CD8-positive, alpha-beta memory T cell (primary cell): ENCODE data around the gene BCL7A. TPM values are rescaled to one million over a fixed set of nuclear protein-coding genes. Genes with fewer than 3 reads are reported as not detected.

Experiments
- CTCF ChIA-PET: fragments of 350-600 bp; sonication (Branson Sonifier 250); formaldehyde crosslinking; loops from one replicate; lab custom pipeline; 2021; ENCODE audit warnings: antibody characterized with exemption; lab: Charles Lee
- POLR2A ChIA-PET: fragments of 350-600 bp; sonication (Branson Sonifier 250); formaldehyde crosslinking; loops from one replicate; lab custom pipeline; 2021; ENCODE audit warnings: antibody characterized with exemption; lab: Charles Lee
- DNase-seq, 5 donors: peaks; one replicate each; pipeline versions ENCODE4 v3.0.0 to v3.0.0-alpha.2; 2020 to 2022; ENCODE audit warnings: mixed read lengths in 1 of 5
- H3K27ac ChIP-seq: one replicate; pipeline ENCODE4 v1.7.0; 2013; ENCODE audit warnings: low read depth, mild to moderate bottlenecking, low read length, moderate library complexity
- H3K27me3 ChIP-seq: 2 replicates; pipeline ENCODE4 v1.7.0; 2013; ENCODE audit warnings: low read length, mild to moderate bottlenecking; ENCODE audit not compliant: insufficient read depth, poor library complexity, severe bottlenecking
- H3K36me3 ChIP-seq: 2 replicates; pipeline ENCODE4 v1.7.0; 2013; ENCODE audit warnings: mild to moderate bottlenecking, low read length, moderate library complexity; ENCODE audit not compliant: insufficient read depth
- H3K4me1 ChIP-seq: 2 replicates; pipeline ENCODE4 v1.7.0; 2013; ENCODE audit warnings: mild to moderate bottlenecking, low read length, moderate library complexity; ENCODE audit not compliant: insufficient read depth
- H3K4me3 ChIP-seq: 2 replicates; pipeline ENCODE4 v1.7.0; 2013; ENCODE audit warnings: mild to moderate bottlenecking, low read length
- H3K9me3 ChIP-seq: 2 replicates; pipeline ENCODE4 v1.7.0; 2013; ENCODE audit warnings: mild to moderate bottlenecking, low read length
- H3K27ac Mint-ChIP-seq, 8 donors: one replicate each; pipeline ENCODE4 v1.8.0; 2020 to 2021; ENCODE audit warnings: mixed read lengths in 8 of 8, mild to moderate bottlenecking in 6 of 8, inconsistent platforms in 3 of 8, moderate library complexity in 3 of 8
- H3K27me3 Mint-ChIP-seq, 2 donors: one replicate each; pipeline ENCODE4 v1.8.0; 2020 to 2021; ENCODE audit warnings: mixed read lengths in 2 of 2, mild to moderate bottlenecking in 1 of 2, moderate library complexity in 1 of 2
- H3K36me3 Mint-ChIP-seq, 3 donors: one replicate each; pipeline ENCODE4 v1.8.0; 2020 to 2021; ENCODE audit warnings: mixed read lengths in 3 of 3, inconsistent platforms in 1 of 3, mild to moderate bottlenecking in 1 of 3
- H3K4me1 Mint-ChIP-seq, 3 donors: one replicate each; pipeline ENCODE4 v1.8.0; 2020 to 2021; ENCODE audit warnings: mixed read lengths in 3 of 3, inconsistent platforms in 1 of 3, mild to moderate bottlenecking in 1 of 3
- H3K4me3 Mint-ChIP-seq, 7 donors: one replicate each; pipeline ENCODE4 v1.8.0; 2020 to 2021; ENCODE audit warnings: mixed read lengths in 7 of 7, mild to moderate bottlenecking in 6 of 7, moderate library complexity in 4 of 7, inconsistent platforms in 2 of 7
- H3K9me3 Mint-ChIP-seq, 5 donors: one replicate each; pipeline ENCODE4 v1.8.0; 2020 to 2022; ENCODE audit warnings: mixed read lengths in 5 of 5, mild to moderate bottlenecking in 3 of 5, moderate library complexity in 2 of 5, inconsistent platforms in 1 of 5
- polyA plus RNA-seq: library from polyadenylated mRNA; unstranded; fragments of 300-500 nt; fragmentation: Illumina TruSeq; gene quantifications from one replicate; pipeline ENCODE4 v1.2.3, GENCODE V29; 2021
- total RNA-seq, 2 experiments: library from RNA; stranded (reverse); gene quantifications; one replicate each; pipeline ENCODE4 v1.2.3, GENCODE V29; 2021

The BCL7A gene
- total and polyA plus RNA-seq, 3 experiments from 2014 or later: 2.5 to 3.3 (median 3.0) TPM

DNA sequence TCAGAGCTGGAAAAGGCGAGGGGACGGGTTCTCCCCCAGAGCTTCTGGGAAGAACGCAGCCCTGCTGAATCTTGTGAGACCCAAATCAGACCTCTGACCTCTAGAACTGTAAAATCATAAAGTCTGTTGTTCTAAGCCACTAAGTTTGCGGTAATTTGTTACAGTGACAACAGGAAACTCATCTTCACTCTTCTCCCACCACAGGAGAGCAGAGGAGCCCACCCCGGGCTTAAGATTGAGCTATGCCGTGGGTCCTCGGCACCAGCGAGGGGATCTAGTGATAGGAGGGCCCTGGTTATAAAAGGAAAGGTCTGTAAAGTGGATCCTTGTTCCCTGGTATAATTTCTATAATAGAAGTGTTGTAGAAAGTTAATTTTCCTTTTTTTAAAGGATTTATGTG, 64.4 kb downstream of the BCL7A start:
- Histone ChIP-seq H3K27me3 (no peaks in the 10 kb centered on the region), H3K4me1 (peaks cover 90% of the 10 kb centered on the region), H3K36me3 (no peaks in the 10 kb centered on the region), H3K4me3 (no peak overlapping the region), H3K27ac (no peak overlapping the region), H3K9me3 (no peaks in the 10 kb centered on the region)
- Mint-ChIP-seq H3K9me3 (peaks cover 0 to 1% (median 0%) of the 10 kb centered on the region in 5 donors), H3K27ac (peak overlapping the region; percentile 79 to 93 (median 88)), H3K36me3 (peaks cover 0 to 51% (median 12%) of the 10 kb centered on the region in 3 donors), H3K4me3 (peak overlapping the region; percentile 44 to 77 (median 70)), H3K4me1 (peaks cover 34 to 78% (median 76%) of the 10 kb centered on the region in 3 donors), H3K27me3 (peaks cover 0 to 2% of the 10 kb centered on the region in 2 donors)
- ChIA-PET POLR2A (interaction anchor here (0.5 to 0.7 kb wide), 2 partner anchors 8 to 585 kb away, joined by 3 to 6 read pairs; no protein-coding TSS in a partner anchor), CTCF (interaction anchor here (0.8 to 1.4 kb wide), 3 partner anchors 16 to 38 kb away, joined by 3 to 4 read pairs (median 3); no protein-coding TSS in a partner anchor)
- DNase-seq: peak in 2 of 5 donors; percentile 21 to 73

DNA sequence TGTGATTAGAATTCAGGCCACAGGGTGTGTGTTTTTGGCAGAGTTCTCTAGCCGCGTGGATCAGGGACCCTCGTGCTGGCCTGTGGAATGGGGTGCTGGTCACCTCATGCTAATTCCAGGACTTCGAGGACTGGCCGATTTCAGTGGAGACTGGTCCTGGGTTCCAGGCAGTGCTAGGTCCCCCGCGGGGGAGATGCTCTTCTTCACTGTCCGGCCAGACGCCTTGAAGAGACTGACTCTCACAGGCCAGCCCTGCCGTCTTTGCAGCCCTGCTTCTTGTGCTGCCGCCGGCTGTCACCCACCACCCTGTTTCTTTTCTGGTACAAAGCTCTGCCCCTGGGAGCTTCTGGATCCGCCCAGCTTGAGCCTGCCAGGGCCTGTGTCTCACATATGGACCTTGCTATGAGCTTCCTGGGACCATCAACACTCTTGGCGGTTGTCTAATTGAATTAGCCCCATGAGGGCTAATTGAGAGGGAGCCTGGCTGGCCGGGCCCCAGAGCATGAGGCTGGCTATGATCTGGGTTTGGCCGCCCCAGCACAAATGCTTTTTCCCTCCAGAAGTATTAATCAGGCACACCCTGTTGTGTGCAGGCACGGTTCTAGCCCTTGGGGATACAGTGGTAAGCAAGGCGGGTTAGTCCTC, 65.1 kb downstream of the BCL7A start:
- DNase-seq: no peak
- H3K4me3 Mint-ChIP-seq: peak overlapping the region in 3 of 7 donors; percentile 25 to 73 (median 44)
- peaks cover 28 to 75% (median 72%) of the 10 kb centered on the region in 3 donors for H3K4me1 Mint-ChIP-seq
- Histone ChIP-seq H3K27me3 (no peaks in the 10 kb centered on the region), H3K4me3 (no peak overlapping the region), H3K36me3 (no peaks in the 10 kb centered on the region), H3K27ac (no peak overlapping the region), H3K4me1 (peaks cover 90% of the 10 kb centered on the region), H3K9me3 (no peaks in the 10 kb centered on the region)
- peaks cover 0 to 2% of the 10 kb centered on the region in 2 donors for H3K27me3 Mint-ChIP-seq
- H3K36me3 Mint-ChIP-seq: peaks cover 0 to 53% (median 12%) of the 10 kb centered on the region in 3 donors
- peaks cover 0 to under 1% (median 0%) of the 10 kb centered on the region in 5 donors for H3K9me3 Mint-ChIP-seq
- peak overlapping the region; percentile 79 to 93 (median 88) for H3K27ac Mint-ChIP-seq
- ChIA-PET CTCF (interaction anchor here (0.8 to 2.1 kb wide), 3 partner anchors 32 to 37 kb away, joined by 3 to 11 read pairs (median 3); no protein-coding TSS in a partner anchor), POLR2A (interaction anchor here (0.5 to 0.7 kb wide), 2 partner anchors 9 to 584 kb away, joined by 3 to 6 read pairs; no protein-coding TSS in a partner anchor)

DNA sequence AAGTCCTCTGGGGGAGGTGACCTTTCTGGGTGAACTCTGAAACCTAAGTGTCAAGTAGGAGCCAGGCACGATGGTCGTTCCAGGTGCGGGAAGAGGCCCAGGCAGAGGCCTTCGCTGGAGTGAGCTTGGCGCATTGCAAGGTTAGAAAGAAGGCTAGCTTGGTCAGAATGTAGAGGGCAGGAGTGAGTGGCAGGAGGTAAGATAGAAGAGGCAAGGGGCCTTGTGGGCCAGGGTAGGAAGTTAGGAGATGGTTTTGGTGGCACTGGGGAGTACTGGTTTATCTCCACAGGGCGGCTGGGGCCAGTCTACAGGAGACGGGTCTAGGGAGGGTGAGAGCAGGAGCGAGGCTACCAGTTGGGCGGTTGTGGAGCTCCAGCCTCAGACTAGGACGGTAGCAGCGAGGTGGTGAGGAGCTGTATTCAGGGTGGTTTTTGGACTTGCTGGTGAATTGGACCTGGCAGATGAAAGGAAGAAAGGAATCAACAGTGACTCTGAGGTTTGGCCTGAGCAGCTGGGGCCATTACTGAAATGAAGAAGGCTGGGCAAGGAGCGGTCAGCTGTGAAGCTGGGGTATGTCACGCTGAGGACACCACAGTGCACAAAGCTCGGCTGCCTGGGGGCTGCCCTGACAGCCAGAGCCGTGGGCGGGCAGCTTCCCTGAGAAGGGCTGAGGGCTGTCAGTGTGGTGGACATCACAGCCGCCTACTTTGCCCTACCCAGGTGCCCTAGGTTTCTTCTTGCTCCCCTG, 65.9 kb downstream of the BCL7A start:
- Mint-ChIP-seq H3K36me3 (peaks cover 0 to 53% (median 12%) of the 10 kb centered on the region in 3 donors), H3K27ac (peak overlapping the region; percentile 25 to 92 (median 79)), H3K9me3 (no peaks in the 10 kb centered on the region), H3K27me3 (peaks cover 0 to 2% of the 10 kb centered on the region in 2 donors), H3K4me1 (peaks cover 19 to 69% (median 63%) of the 10 kb centered on the region in 3 donors), H3K4me3 (peak overlapping the region in 1 of 7 donors; percentile 27)
- H3K27ac ChIP-seq: no peak overlapping the region
- POLR2A ChIA-PET: interaction anchor here (0.8 kb wide), 1 partner anchor 11 kb away, joined by 3 read pairs; no protein-coding TSS in a partner anchor
- no peaks in the 10 kb centered on the region for H3K27me3 ChIP-seq
- CTCF ChIA-PET: interaction anchor here (1.1 to 2.1 kb wide), 5 partner anchors 11 to 35 kb away, joined by 3 to 11 read pairs (median 3); no protein-coding TSS in a partner anchor
- DNase-seq: no peak
- no peaks in the 10 kb centered on the region for H3K9me3 ChIP-seq
- H3K36me3 ChIP-seq: no peaks in the 10 kb centered on the region
- no peak overlapping the region for H3K4me3 ChIP-seq
- peaks cover 90% of the 10 kb centered on the region for H3K4me1 ChIP-seq

DNA sequence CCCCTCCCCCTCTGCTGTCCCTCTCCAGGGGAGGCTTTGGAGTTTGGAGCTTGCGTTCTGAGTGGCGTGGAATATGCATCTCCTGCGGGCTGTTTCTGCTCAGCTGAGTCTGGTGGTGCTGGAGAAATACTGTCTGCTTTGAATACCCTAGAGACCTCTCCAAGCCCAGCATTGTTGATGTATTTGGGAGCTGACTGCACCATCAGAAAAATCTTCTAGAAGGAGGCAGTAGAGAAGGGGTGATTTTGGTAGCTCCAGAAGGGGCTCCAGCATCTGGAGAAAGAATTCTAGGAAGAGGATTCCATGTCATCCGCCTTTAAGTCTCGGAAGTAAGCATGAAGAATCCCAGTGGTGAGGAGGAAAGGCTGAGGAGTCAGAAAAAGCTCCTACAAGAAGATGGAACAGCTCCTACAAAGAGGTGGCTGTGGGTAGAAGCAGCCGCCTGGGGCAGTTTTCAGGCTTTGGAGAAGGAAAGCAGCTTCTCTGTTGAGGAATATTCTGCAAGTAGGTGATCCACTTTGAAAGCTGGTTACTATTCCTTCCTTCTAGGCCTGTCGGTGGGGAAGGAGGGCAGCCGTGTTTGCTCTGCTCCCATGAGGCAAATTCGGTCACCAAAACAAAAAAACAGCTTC, 66.6 kb downstream of the BCL7A start:
- no peaks in the 10 kb centered on the region for H3K9me3 ChIP-seq
- peaks cover 13 to 63% (median 57%) of the 10 kb centered on the region in 3 donors for H3K4me1 Mint-ChIP-seq
- peak overlapping the region in 1 of 7 donors; percentile 11 for H3K4me3 Mint-ChIP-seq
- peaks cover 0 to 2% of the 10 kb centered on the region in 2 donors for H3K27me3 Mint-ChIP-seq
- no peak for DNase-seq
- H3K4me3 ChIP-seq: no peak overlapping the region
- H3K4me1 ChIP-seq: peaks cover 90% of the 10 kb centered on the region
- ChIA-PET CTCF (interaction anchor here (1.2 to 2.1 kb wide), 5 partner anchors 10 to 35 kb away, joined by 3 to 11 read pairs (median 3); no protein-coding TSS in a partner anchor), POLR2A (interaction anchor here (0.8 kb wide), 1 partner anchor 10 kb away, joined by 3 read pairs; no protein-coding TSS in a partner anchor)
- H3K9me3 Mint-ChIP-seq: no peaks in the 10 kb centered on the region
- no peaks in the 10 kb centered on the region for H3K27me3 ChIP-seq
- H3K36me3 Mint-ChIP-seq: peaks cover 0 to 51% (median 10%) of the 10 kb centered on the region in 3 donors
- peak overlapping the region; percentile 2 to 82 (median 31) for H3K27ac Mint-ChIP-seq
- no peaks in the 10 kb centered on the region for H3K36me3 ChIP-seq
- no peak overlapping the region for H3K27ac ChIP-seq

DNA sequence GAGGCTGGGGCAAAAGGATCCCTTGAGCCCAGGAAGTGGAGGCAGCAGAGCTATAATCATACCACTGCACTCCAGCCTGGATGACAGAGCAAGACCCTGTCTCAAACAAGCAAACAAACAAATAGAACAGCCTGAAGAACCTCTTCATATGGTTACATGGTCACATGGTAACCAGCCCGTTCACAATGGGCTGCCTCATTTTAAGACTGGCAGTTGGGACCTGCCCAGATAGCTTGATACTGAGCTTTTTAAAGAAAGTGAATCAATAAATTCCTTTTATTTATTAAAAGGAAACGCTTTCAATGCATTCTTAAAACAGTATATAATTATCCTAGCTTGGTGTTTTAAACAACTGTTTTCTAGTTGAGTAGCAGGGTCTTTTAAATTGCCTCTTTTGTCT, 67.4 kb downstream of the BCL7A start:
- Mint-ChIP-seq H3K36me3 (peaks cover 0 to 45% (median 6%) of the 10 kb centered on the region in 3 donors), H3K4me1 (peaks cover 5 to 56% (median 51%) of the 10 kb centered on the region in 3 donors), H3K9me3 (no peaks in the 10 kb centered on the region), H3K27me3 (peaks cover 0 to 2% of the 10 kb centered on the region in 2 donors), H3K4me3 (peak overlapping the region in 1 of 7 donors; percentile 11), H3K27ac (peak overlapping the region in 7 of 8 donors; percentile 13 to 74 (median 56))
- Histone ChIP-seq H3K9me3 (no peaks in the 10 kb centered on the region), H3K4me1 (peaks cover 90% of the 10 kb centered on the region), H3K36me3 (no peaks in the 10 kb centered on the region), H3K4me3 (no peak overlapping the region), H3K27ac (no peak overlapping the region), H3K27me3 (no peaks in the 10 kb centered on the region)
- POLR2A ChIA-PET: interaction anchor here (0.6 kb wide), 1 partner anchor 544 kb away, joined by 3 read pairs; no protein-coding TSS in a partner anchor
- CTCF ChIA-PET: interaction anchor here (1.2 to 2.1 kb wide), 5 partner anchors 9 to 34 kb away, joined by 3 to 11 read pairs (median 3); no protein-coding TSS in a partner anchor
- no peak for DNase-seq

DNA sequence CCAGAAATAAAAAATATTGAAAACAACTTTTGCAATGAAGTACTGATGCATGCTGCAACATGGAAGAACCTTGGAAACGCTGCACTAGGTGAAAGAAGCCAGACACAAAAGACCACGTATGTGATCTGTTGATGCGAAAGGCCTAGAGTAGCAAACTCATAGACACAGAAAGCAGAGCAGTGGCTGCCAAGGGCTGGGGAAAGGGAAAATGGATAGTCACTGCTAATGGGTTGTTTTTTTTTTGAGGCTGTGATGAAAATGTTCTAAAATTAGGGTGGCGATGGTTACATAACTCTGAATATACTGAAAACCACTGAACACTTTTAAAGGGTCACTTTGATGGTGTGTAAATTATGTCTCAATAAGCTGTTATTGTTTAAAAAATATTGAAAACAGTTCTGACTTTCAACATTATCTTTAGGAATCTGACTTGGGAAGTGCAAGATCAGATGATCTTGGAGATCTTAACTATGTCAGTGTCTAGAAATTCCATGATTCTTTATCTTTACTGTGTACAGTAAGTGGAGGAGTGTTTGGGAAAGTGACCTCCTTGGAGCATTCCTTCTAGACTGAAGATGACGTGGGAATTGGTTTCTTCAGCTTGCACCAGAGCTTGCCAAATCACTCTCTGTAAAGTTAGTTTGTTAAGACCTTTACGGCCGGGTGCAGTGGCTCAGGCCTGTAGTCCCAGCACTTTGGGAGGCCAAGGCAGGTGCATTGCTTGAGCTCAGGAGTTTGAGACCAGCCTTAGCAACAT, 69.3 kb downstream of the BCL7A start:
- no peak overlapping the region for H3K27ac ChIP-seq
- POLR2A ChIA-PET: no interaction called here
- H3K4me3 ChIP-seq: no peak overlapping the region
- no peaks in the 10 kb centered on the region for H3K36me3 ChIP-seq
- peaks cover 87% of the 10 kb centered on the region for H3K4me1 ChIP-seq
- no peaks in the 10 kb centered on the region for H3K27me3 ChIP-seq
- Mint-ChIP-seq H3K9me3 (no peaks in the 10 kb centered on the region), H3K27me3 (peaks cover 0 to 2% of the 10 kb centered on the region in 2 donors), H3K4me1 (peaks cover under 1 to 48% (median 37%) of the 10 kb centered on the region in 3 donors), H3K4me3 (peak overlapping the region in 2 of 7 donors; percentile 4 to 40), H3K36me3 (peaks cover 0 to 32% (median 2%) of the 10 kb centered on the region in 3 donors), H3K27ac (peak overlapping the region in 6 of 8 donors; percentile 78 to 92 (median 85))
- CTCF ChIA-PET: interaction anchor here (1.3 to 1.4 kb wide), 2 partner anchors 11 to 37 kb away, joined by 4 to 7 read pairs; no protein-coding TSS in a partner anchor
- no peak for DNase-seq
- no peaks in the 10 kb centered on the region for H3K9me3 ChIP-seq
